HL-60/S4 treated with phorbol 12-myristate 13-acetate at 8.2 ng/mL for 4 days and 3 days (cell line): Measurements from ENCODE around the gene TMEM62.
"Not testable (repeated sequence)": the region's sequence is repeated elsewhere in the genome, so short reads cannot be mapped to it uniquely, and the experiment has no call there.

Source experiments
- in situ Hi-C: fragments of 300-500 bp; cut with MboI; formaldehyde crosslinking; loops from 2 replicates; pipeline ENCODE4 v1.15.0; 2022; ENCODE audit warnings: low sequenced_read_pairs

Gene TMEM62

GRCh38 chr15:43208052-43209002, 74.9 kb downstream of the TMEM62 start:
- in situ Hi-C loops = no loop called here

- in situ Hi-C loops = no loop called here
These were observed 75.9 kb downstream of the TMEM62 start for GRCh38 chr15:43209059-43209824.

GRCh38 chr15:43210172-43210745, 76.9 kb downstream of the TMEM62 start:
- in situ Hi-C loops = no loop called here

GRCh38 chr15:43210807-43211206, 77.4 kb downstream of the TMEM62 start:
- in situ Hi-C loops = no loop called here

GRCh38 chr15:43211224-43211735, 77.9 kb downstream of the TMEM62 start:
- in situ Hi-C loops = no loop called here

- in situ Hi-C loops = no loop called here
These were observed 78.9 kb downstream of the TMEM62 start for GRCh38 chr15:43212299-43212698.

GRCh38 chr15:43212951-43213350, 79.6 kb downstream of the TMEM62 start:
- in situ Hi-C loops = no loop called here

GRCh38 chr15:43213466-43213865, 80.1 kb downstream of the TMEM62 start:
- in situ Hi-C loops = no loop called here

GRCh38 chr15:43214169-43214568, 80.8 kb downstream of the TMEM62 start:
- in situ Hi-C loops = no loop called here

- in situ Hi-C loops = no loop called here
These were observed 81.4 kb downstream of the TMEM62 start for GRCh38 chr15:43214592-43215295.

GRCh38 chr15:43215961-43216360, 82.6 kb downstream of the TMEM62 start:
- in situ Hi-C loops = no loop called here

GRCh38 chr15:43218908-43219706, 85.7 kb downstream of the TMEM62 start:
- in situ Hi-C loops = no loop called here

GRCh38 chr15:43219929-43220928, 86.8 kb downstream of the TMEM62 start:
- in situ Hi-C loops = no loop called here

- in situ Hi-C loops = no loop called here
These were observed 87.6 kb downstream of the TMEM62 start, which contains the start of gene EPB42 for GRCh38 chr15:43220991-43221403. Gene EPB42, minus strand, starts transcription at chr15:43221018. Its CDS starts 193 bp downstream, at chr15:43220825.

GRCh38 chr15:43221422-43221821, 88.0 kb downstream of the TMEM62 start:
- in situ Hi-C loops = no loop called here

GRCh38 chr15:43225201-43225949, 92.0 kb downstream of the TMEM62 start:
- in situ Hi-C loops = no loop called here

- in situ Hi-C loops = not testable (repeated sequence)
These were observed 92.5 kb downstream of the TMEM62 start for GRCh38 chr15:43225950-43226255.
